OCI-LY7 (cell line): ENCODE results near the gene OTUD7B.

Source experiments
- EZH2phosphoT487 ChIP-seq: fragments of 200-600 bp; sonication (generic); IDR thresholded peaks from 2 replicates; pipeline ENCODE4 v1.6.1; 2018; ENCODE audit warnings: low read depth, borderline replicate concordance, mild to moderate bottlenecking, mixed run types, antibody characterized with exemption, low read length, moderate library complexity, mixed read lengths
- TF ChIP-seq, protein P1 (sequence below): fragments of 200-600 bp; sonication (generic); conservative IDR thresholded peaks from 2 replicates; pipeline ENCODE4 v1.5.1; 2014; ENCODE audit warnings: mild to moderate bottlenecking, antibody characterized with exemption, low read length, moderate library complexity, mixed read lengths

DNA sequence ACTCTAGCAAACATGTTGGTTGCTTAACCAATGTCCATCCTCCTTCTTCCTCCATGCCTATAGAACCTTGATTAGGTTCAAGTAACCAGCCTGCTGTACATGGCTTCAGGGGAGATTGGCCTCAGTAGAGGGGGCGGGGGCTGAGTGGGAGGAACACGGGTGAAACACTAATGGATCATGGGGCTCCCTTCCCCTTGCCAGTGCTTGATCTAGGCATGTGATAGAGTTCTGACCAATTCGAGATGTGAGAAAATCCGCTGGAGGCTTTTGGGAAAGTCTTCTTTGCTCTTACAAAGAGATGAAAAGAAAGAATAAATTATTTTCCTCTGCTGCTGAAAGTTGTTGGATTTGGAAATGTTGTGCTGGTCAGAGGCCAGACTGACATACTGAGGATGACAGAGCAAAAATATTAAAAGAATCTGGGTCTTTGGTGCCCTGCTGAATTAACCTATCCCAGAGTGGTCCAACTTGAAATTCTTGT, 5.2 kb upstream of the OTUD7B start:
- TF ChIP-seq, protein P1, sequence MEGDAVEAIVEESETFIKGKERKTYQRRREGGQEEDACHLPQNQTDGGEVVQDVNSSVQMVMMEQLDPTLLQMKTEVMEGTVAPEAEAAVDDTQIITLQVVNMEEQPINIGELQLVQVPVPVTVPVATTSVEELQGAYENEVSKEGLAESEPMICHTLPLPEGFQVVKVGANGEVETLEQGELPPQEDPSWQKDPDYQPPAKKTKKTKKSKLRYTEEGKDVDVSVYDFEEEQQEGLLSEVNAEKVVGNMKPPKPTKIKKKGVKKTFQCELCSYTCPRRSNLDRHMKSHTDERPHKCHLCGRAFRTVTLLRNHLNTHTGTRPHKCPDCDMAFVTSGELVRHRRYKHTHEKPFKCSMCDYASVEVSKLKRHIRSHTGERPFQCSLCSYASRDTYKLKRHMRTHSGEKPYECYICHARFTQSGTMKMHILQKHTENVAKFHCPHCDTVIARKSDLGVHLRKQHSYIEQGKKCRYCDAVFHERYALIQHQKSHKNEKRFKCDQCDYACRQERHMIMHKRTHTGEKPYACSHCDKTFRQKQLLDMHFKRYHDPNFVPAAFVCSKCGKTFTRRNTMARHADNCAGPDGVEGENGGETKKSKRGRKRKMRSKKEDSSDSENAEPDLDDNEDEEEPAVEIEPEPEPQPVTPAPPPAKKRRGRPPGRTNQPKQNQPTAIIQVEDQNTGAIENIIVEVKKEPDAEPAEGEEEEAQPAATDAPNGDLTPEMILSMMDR: no peak
- TF ChIP-seq EZH2phosphoT487: no peak
